ENCODE measurements around the gene ART5.

- no peak for TF ChIP-seq CTCF (IDR thresholded peaks at IDR 0.05)
- no peak for TF ChIP-seq POLR2A (IDR thresholded peaks at IDR 0.05)
Observed at GRCh38 chr11:3684129-3684818, 42.5 kb upstream of the ART5 start.

Data from sigmoid colon (tissue), 3 donors.